H1 (cell line): ENCODE results near the gene BTD. TPM values are rescaled to one million over a fixed set of nuclear protein-coding genes. Genes with fewer than 3 reads are reported as not detected.

Source experiments
- CTCF ChIA-PET: fragments of 300-600 bp; sonication (Branson Sonifier 250); formaldehyde crosslinking; loops from one replicate; lab custom pipeline; 2021; ENCODE audit not compliant: partially characterized antibody; lab: Charles Lee
- POLR2A ChIA-PET: fragments of 300-600 bp; sonication (Branson Sonifier 250); formaldehyde crosslinking; loops from one replicate; lab custom pipeline; 2021; ENCODE audit warnings: inconsistent platforms; ENCODE audit not compliant: partially characterized antibody; lab: Charles Lee
- DNase-seq, 2 experiments: peaks; one replicate each; pipeline versions ENCODE4 v3.0.0 to v3.0.0-alpha.2; 2010 to 2022; ENCODE audit warnings: low spot score in 2 of 2, low read depth in 1 of 2, mixed read lengths in 1 of 2
- FAIRE-seq: peaks from 2 replicates; lab custom pipeline; 2011; peaks lifted over from hg19 to GRCh38; lab: Jason Lieb, UNC
- H2AFZ ChIP-seq: 2 replicates; pipeline ENCODE4 v1.8.1; 2012; ENCODE audit warnings: low read length, inconsistent platforms
- H2AK5ac ChIP-seq: 2 replicates; pipeline ENCODE4 v1.6.1; 2013; ENCODE audit warnings: low read depth, low read length
- H2BK120ac ChIP-seq: replicated peaks from 2 replicates; pipeline ENCODE3; 2013; ENCODE audit warnings: low read depth, low read length, inconsistent platforms
- H2BK12ac ChIP-seq: 2 replicates; pipeline ENCODE4 v1.6.1; 2013; ENCODE audit warnings: low read depth, low read length
- H2BK15ac ChIP-seq: 2 replicates; pipeline ENCODE4 v1.6.1; 2013; ENCODE audit warnings: low read length
- H2BK20ac ChIP-seq: 2 replicates; pipeline ENCODE4 v1.6.1; 2013; ENCODE audit warnings: low read length
- H2BK5ac ChIP-seq: 2 replicates; pipeline ENCODE4 v1.6.1; 2013; ENCODE audit warnings: low read depth, low read length
- H3K14ac ChIP-seq: 2 replicates; pipeline ENCODE4 v1.6.1; 2013; ENCODE audit warnings: inconsistent platforms; ENCODE audit not compliant: insufficient read length
- H3K18ac ChIP-seq: 2 replicates; pipeline ENCODE4 v1.6.1; 2013; ENCODE audit warnings: low read length; ENCODE audit errors: extremely low read depth
- H3K23ac ChIP-seq: 2 replicates; pipeline ENCODE4 v1.6.1; 2013; ENCODE audit warnings: inconsistent platforms; ENCODE audit not compliant: insufficient read length
- H3K23me2 ChIP-seq: 2 replicates; pipeline ENCODE4 v1.6.1; 2013; ENCODE audit warnings: low read depth, low read length
- H3K27ac ChIP-seq: 2 replicates; pipeline ENCODE4 v1.6.1; 2011; ENCODE audit warnings: low read depth, low read length, inconsistent platforms
- H3K27me3 ChIP-seq, 4 experiments: replicated peaks in 1 of 4; 1 replicate in 1 of 4; 2 replicates in 3 of 4; pipeline versions ENCODE4 v1.6.1 to v1.8.1; 2011 to 2013; ENCODE audit warnings: low read length in 3 of 4, mild to moderate bottlenecking in 3 of 4, inconsistent platforms in 2 of 4, mixed read lengths in 2 of 4, moderate library complexity in 1 of 4; ENCODE audit not compliant: control insufficient read depth in 3 of 4, insufficient read depth in 3 of 4; ENCODE audit errors: extremely low read depth in 1 of 4
- H3K36me3 ChIP-seq, 4 experiments: 2 replicates each; pipeline versions ENCODE4 v1.6.1 to v1.8.1; 2011 to 2013; ENCODE audit warnings: mild to moderate bottlenecking in 4 of 4, low read length in 3 of 4, moderate library complexity in 2 of 4, control low read depth in 1 of 4, inconsistent platforms in 1 of 4; ENCODE audit not compliant: insufficient read depth in 4 of 4, control insufficient read depth in 2 of 4
- H3K4ac ChIP-seq: replicated peaks from 2 replicates; pipeline ENCODE3; 2013; ENCODE audit warnings: low read length, low read depth, mixed read lengths, inconsistent platforms; ENCODE audit not compliant: insufficient read length
- H3K4me1 ChIP-seq, 4 experiments: replicated peaks in 1 of 4; 1 replicate in 1 of 4; 2 replicates in 3 of 4; pipeline versions ENCODE4 v1.6.1 to v1.8.1; 2011 to 2013; ENCODE audit warnings: low read length in 3 of 4, inconsistent platforms in 2 of 4, mixed read lengths in 1 of 4; ENCODE audit not compliant: insufficient read depth in 4 of 4, control insufficient read depth in 3 of 4
- H3K4me2 ChIP-seq, 2 experiments: 2 replicates each; pipeline versions ENCODE4 v1.6.1 to v1.8.1; 2011 to 2013; ENCODE audit warnings: low read depth in 2 of 2, low read length in 2 of 2, control low read depth in 1 of 2, inconsistent platforms in 1 of 2, mild to moderate bottlenecking in 1 of 2; ENCODE audit not compliant: insufficient read depth in 1 of 2
- H3K4me3 ChIP-seq, 4 experiments: fragments of 200-600, 300-600 bp in 1 of 4; sonication (generic), shearing (Covaris generic), sonication (Bioruptor Twin) in 1 of 4; 2 replicates each; pipeline versions ENCODE4 v1.5.1 to v1.8.1; 2011 to 2016; ENCODE audit warnings: low read length in 4 of 4, low read depth in 3 of 4, control low read depth in 2 of 4, inconsistent platforms in 2 of 4, mild to moderate bottlenecking in 2 of 4, mixed read lengths in 1 of 4, moderate library complexity in 1 of 4; ENCODE audit not compliant: insufficient read depth in 2 of 4; ENCODE audit errors: extremely low read depth in 1 of 4
- H3K56ac ChIP-seq: replicated peaks from 2 replicates; pipeline ENCODE3; 2013; ENCODE audit warnings: low read depth, mild to moderate bottlenecking, mixed read lengths, low read length, inconsistent platforms; ENCODE audit not compliant: insufficient read length
- H3K79me1 ChIP-seq: 2 replicates; pipeline ENCODE4 v1.6.1; 2013; ENCODE audit warnings: low read depth, low read length, control low read depth
- H3K79me2 ChIP-seq, 2 experiments: 2 replicates each; pipeline versions ENCODE4 v1.6.1 to v1.8.1; 2012 to 2013; ENCODE audit warnings: low read length in 2 of 2, mild to moderate bottlenecking in 2 of 2, inconsistent platforms in 1 of 2; ENCODE audit not compliant: insufficient read depth in 2 of 2, control insufficient read depth in 1 of 2
- H3K9ac ChIP-seq, 4 experiments: replicated peaks in 1 of 4; 1 replicate in 1 of 4; 2 replicates in 3 of 4; pipeline versions ENCODE4 v1.6.1 to v1.8.1; 2011 to 2013; ENCODE audit warnings: low read depth in 3 of 4, low read length in 3 of 4, control low read depth in 2 of 4, mild to moderate bottlenecking in 2 of 4, moderate library complexity in 2 of 4, inconsistent platforms in 1 of 4; ENCODE audit errors: extremely low read depth in 1 of 4
- H3K9me3 ChIP-seq, 2 experiments: 2 replicates each; pipeline versions ENCODE4 v1.6.1 to v1.8.1; 2012 to 2013; ENCODE audit warnings: mild to moderate bottlenecking in 2 of 2, moderate library complexity in 2 of 2, control low read depth in 1 of 2, inconsistent platforms in 1 of 2, low read depth in 1 of 2, low read length in 1 of 2, mixed read lengths in 1 of 2; ENCODE audit not compliant: insufficient read depth in 2 of 2
- H4K20me1 ChIP-seq, 2 experiments: replicated peaks in 1 of 2; 2 replicates each; pipeline versions ENCODE3 to v1.8.1; 2011 to 2013; ENCODE audit warnings: inconsistent platforms in 2 of 2, low read length in 2 of 2, mild to moderate bottlenecking in 1 of 2; ENCODE audit not compliant: insufficient read depth in 2 of 2, control insufficient read depth in 1 of 2
- H4K5ac ChIP-seq: 2 replicates; pipeline ENCODE4 v1.6.1; 2013; ENCODE audit warnings: low read length, low read depth, mixed read lengths, inconsistent platforms; ENCODE audit not compliant: insufficient read length
- H4K8ac ChIP-seq: 2 replicates; pipeline ENCODE4 v1.8.0; 2013; ENCODE audit warnings: mild to moderate bottlenecking, moderate library complexity, low read length, inconsistent platforms; ENCODE audit not compliant: insufficient read depth; ENCODE audit errors: extremely low read depth
- H4K91ac ChIP-seq: replicated peaks from 2 replicates; pipeline ENCODE3; 2013; ENCODE audit warnings: low read length, mixed read lengths, inconsistent platforms; ENCODE audit not compliant: insufficient read length
- JUN ChIP-seq: IDR thresholded peaks from 2 replicates; pipeline ENCODE4 v1.6.1; 2011; ENCODE audit warnings: low read depth, mild to moderate bottlenecking, improper control_type of control experiment, low read length
- RBBP5 ChIP-seq: IDR thresholded peaks from 2 replicates; pipeline ENCODE4 v1.7.1; 2012; ENCODE audit warnings: low read depth, mild to moderate bottlenecking, inconsistent platforms, low read length, moderate library complexity, borderline replicate concordance
- RNF2 ChIP-seq: fragments of 200-900, 300-1000 bp; sonication (generic); IDR thresholded peaks from 2 replicates; pipeline ENCODE4 v1.7.1; 2016; ENCODE audit warnings: borderline replicate concordance, low read depth, mild to moderate bottlenecking, antibody characterized with exemption, low read length; ENCODE audit not compliant: poor library complexity, severe bottlenecking; ENCODE audit errors: missing control alignments
- SUZ12 ChIP-seq: fragments of 200-600 bp; sonication (generic); IDR thresholded peaks from 2 replicates; pipeline ENCODE4 v1.6.1; 2012; ENCODE audit warnings: mild to moderate bottlenecking, inconsistent platforms, low read length, moderate library complexity, mixed read lengths
- polyA plus RNA-seq, 7 experiments: library from polyadenylated mRNA; depleted of rRNA in 3 of 7; stranded (reverse) in 5 of 7; unstranded in 2 of 7; fragments of >200 nt in 5 of 7; fragments of 200-250 nt in 2 of 7; gene quantifications; 1 replicate in 5 of 7; 2 replicates in 1 of 7; 4 replicates in 1 of 7; pipeline versions ENCODE4 v1.2.1 to v1.2.3, GENCODE V29; 2011 to 2013; ENCODE audit warnings: missing spikeins in 2 of 7, mixed read lengths in 2 of 7
- total RNA-seq: library from RNA; stranded (reverse); fragmentation: NEBNext Ultra II Directional; extraction: Animal tissue kit (Norgen Biotek cat#: 25700); gene quantifications from 2 replicates; pipeline ENCODE4 v1.2.1, GENCODE V29; 2021

The BTD gene
- total and polyA plus RNA-seq, 2 of the 8 experiments (the other 6 are each of a cell fraction or from before 2014, with no cell fraction given), result 21.8 to 36.7 TPM

DNA sequence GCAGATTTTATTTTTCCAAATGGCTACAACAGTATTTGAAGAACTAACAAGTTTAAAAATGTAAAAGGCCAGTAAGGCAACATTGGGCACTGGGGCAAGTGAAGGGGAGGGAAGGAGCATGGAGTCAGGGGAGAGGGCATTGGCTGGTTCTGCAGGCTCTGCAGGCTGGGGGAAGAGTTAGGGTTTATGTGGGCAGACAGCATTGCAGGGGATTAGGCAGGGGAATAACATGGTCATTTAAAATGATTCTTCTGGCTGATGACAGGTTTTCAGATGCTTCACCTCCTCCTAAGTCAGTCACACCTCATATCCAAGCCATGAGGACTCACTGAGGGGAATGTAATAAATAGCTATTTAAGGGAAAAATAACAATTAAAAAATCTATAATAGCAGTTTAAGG, 52.6 kb downstream of the BTD start:
- no peak overlapping the region for H3K23ac ChIP-seq
- no peak overlapping the region for H2BK20ac ChIP-seq
- TF ChIP-seq JUN (no peak), RBBP5 (no peak), RNF2 (no peak), SUZ12 (no peak)
- no peak overlapping the region for H3K4ac ChIP-seq
- H3K4me1 ChIP-seq, result peaks cover 0 to 11% (median 8%) of the 10 kb centered on the region in 4 experiments; a peak in 4 of 7 replicates
- no peak overlapping the region for H3K56ac ChIP-seq
- CTCF ChIA-PET, result interaction anchor here (1.3 kb wide), 1 partner anchor 21 kb away, joined by 5 read pairs; no protein-coding TSS in a partner anchor
- no peaks in the 10 kb centered on the region for H3K79me2 ChIP-seq
- H3K4me2 ChIP-seq, result no peak overlapping the region
- POLR2A ChIA-PET, result interaction anchor here (0.6 to 1.4 kb wide), 2 partner anchors 10 to 19 kb away, joined by 3 read pairs; no protein-coding TSS in a partner anchor
- H3K79me1 ChIP-seq, result no peaks in the 10 kb centered on the region
- H2BK120ac ChIP-seq, result no peak overlapping the region
- no peak for DNase-seq
- H4K8ac ChIP-seq, result no peak overlapping the region
- H4K5ac ChIP-seq, result no peak overlapping the region
- no peak overlapping the region for H2AFZ ChIP-seq
- H3K4me3 ChIP-seq, result no peak overlapping the region
- no peaks in the 10 kb centered on the region for H3K27me3 ChIP-seq
- H4K91ac ChIP-seq, result no peak overlapping the region
- no peaks in the 10 kb centered on the region for H4K20me1 ChIP-seq
- 0 out of 2 replicates have a peak overlapping the region, but pooled peaks have one; percentile 61 for H2BK15ac ChIP-seq
- no peak overlapping the region for H2AK5ac ChIP-seq
- H3K18ac ChIP-seq, result no peak overlapping the region
- H3K14ac ChIP-seq, result no peak overlapping the region
- H2BK5ac ChIP-seq, result no peak overlapping the region; the same call in 1 of the 2 replicates
- H3K9me3 ChIP-seq, result no peaks in the 10 kb centered on the region
- no peaks in the 10 kb centered on the region for H3K36me3 ChIP-seq
- no peak overlapping the region for H3K27ac ChIP-seq
- no peak overlapping the region for H3K9ac ChIP-seq
- FAIRE-seq, result no peak
- no peaks in the 10 kb centered on the region for H3K23me2 ChIP-seq
- 0 out of 2 replicates have a peak overlapping the region, but pooled peaks have one; percentile 60 for H2BK12ac ChIP-seq
